IPS-18a (cell line): ENCODE data around the gene DAO.

Source experiments
- H3K27ac ChIP-seq: one replicate; pipeline ENCODE4 v1.5.1; 2013; ENCODE audit warnings: low read length
- H3K27me3 ChIP-seq: one replicate; pipeline ENCODE4 v1.6.1; 2013; ENCODE audit warnings: mild to moderate bottlenecking, low read length; ENCODE audit not compliant: control insufficient read depth, insufficient read depth
- H3K36me3 ChIP-seq: one replicate; pipeline ENCODE4 v1.6.1; 2013; ENCODE audit warnings: low read depth, low read length; ENCODE audit not compliant: control insufficient read depth
- H3K4me1 ChIP-seq: one replicate; pipeline ENCODE4 v1.6.1; 2013; ENCODE audit warnings: low read depth, low read length; ENCODE audit not compliant: control insufficient read depth
- H3K4me3 ChIP-seq: one replicate; pipeline ENCODE4 v1.5.1; 2013; ENCODE audit warnings: low read length
- H3K9ac ChIP-seq: one replicate; pipeline ENCODE4 v1.6.1; 2013; ENCODE audit warnings: mild to moderate bottlenecking, low read length, moderate library complexity
- H3K9me3 ChIP-seq: one replicate; pipeline ENCODE4 v1.6.1; 2013; ENCODE audit warnings: low read depth, low read length; ENCODE audit not compliant: control insufficient read depth

DAO gene

GRCh38 chr12:108884116-108885012, 4.5 kb downstream of the DAO start:
- no peaks in the 10 kb centered on the region for H3K27me3 ChIP-seq
- H3K9me3 ChIP-seq, result no peaks in the 10 kb centered on the region
- H3K36me3 ChIP-seq, result no peaks in the 10 kb centered on the region
- H3K4me3 ChIP-seq, result no peak overlapping the region
- no peak overlapping the region for H3K9ac ChIP-seq
- no peak overlapping the region for H3K27ac ChIP-seq
- no peaks in the 10 kb centered on the region for H3K4me1 ChIP-seq

- H3K36me3 ChIP-seq, result no peaks in the 10 kb centered on the region
- no peak overlapping the region for H3K27ac ChIP-seq
- H3K9me3 ChIP-seq, result no peaks in the 10 kb centered on the region
- no peaks in the 10 kb centered on the region for H3K4me1 ChIP-seq
- no peak overlapping the region for H3K4me3 ChIP-seq
- no peak overlapping the region for H3K9ac ChIP-seq
- no peaks in the 10 kb centered on the region for H3K27me3 ChIP-seq
Observed at GRCh38 chr12:108886873-108887629, 7.2 kb downstream of the DAO start.

GRCh38 chr12:108888031-108888430, 8.1 kb downstream of the DAO start:
- H3K27me3 ChIP-seq, result no peaks in the 10 kb centered on the region
- no peaks in the 10 kb centered on the region for H3K9me3 ChIP-seq
- no peak overlapping the region for H3K4me3 ChIP-seq
- H3K27ac ChIP-seq, result no peak overlapping the region
- no peaks in the 10 kb centered on the region for H3K36me3 ChIP-seq
- no peaks in the 10 kb centered on the region for H3K4me1 ChIP-seq
- no peak overlapping the region for H3K9ac ChIP-seq

GRCh38 chr12:108890208-108890607, 10.3 kb downstream of the DAO start:
- H3K9ac ChIP-seq, result no peak overlapping the region
- H3K9me3 ChIP-seq, result no peaks in the 10 kb centered on the region
- H3K4me3 ChIP-seq, result no peak overlapping the region
- H3K36me3 ChIP-seq, result no peaks in the 10 kb centered on the region
- no peaks in the 10 kb centered on the region for H3K27me3 ChIP-seq
- H3K27ac ChIP-seq, result no peak overlapping the region
- no peaks in the 10 kb centered on the region for H3K4me1 ChIP-seq

GRCh38 chr12:108895220-108895802, 15.4 kb downstream of the DAO start:
- H3K9ac ChIP-seq, result no peak overlapping the region
- no peaks in the 10 kb centered on the region for H3K4me1 ChIP-seq
- no peaks in the 10 kb centered on the region for H3K9me3 ChIP-seq
- no peak overlapping the region for H3K27ac ChIP-seq
- H3K36me3 ChIP-seq, result no peaks in the 10 kb centered on the region
- H3K27me3 ChIP-seq, result no peaks in the 10 kb centered on the region
- H3K4me3 ChIP-seq, result no peak overlapping the region

- no peaks in the 10 kb centered on the region for H3K36me3 ChIP-seq
- no peaks in the 10 kb centered on the region for H3K9me3 ChIP-seq
- no peak overlapping the region for H3K9ac ChIP-seq
- H3K4me3 ChIP-seq, result no peak overlapping the region
- no peaks in the 10 kb centered on the region for H3K4me1 ChIP-seq
- H3K27me3 ChIP-seq, result no peaks in the 10 kb centered on the region
- H3K27ac ChIP-seq, result no peak overlapping the region
Observed at GRCh38 chr12:108896336-108896735, 16.4 kb downstream of the DAO start.

GRCh38 chr12:108896817-108897216, 16.9 kb downstream of the DAO start:
- no peaks in the 10 kb centered on the region for H3K27me3 ChIP-seq

GRCh38 chr12:108899145-108899544, 19.3 kb downstream of the DAO start:
- no peak overlapping the region for H3K9ac ChIP-seq
- H3K27ac ChIP-seq, result no peak overlapping the region
- H3K4me1 ChIP-seq, result no peaks in the 10 kb centered on the region
- H3K36me3 ChIP-seq, result no peaks in the 10 kb centered on the region
- no peaks in the 10 kb centered on the region for H3K27me3 ChIP-seq
- H3K4me3 ChIP-seq, result no peak overlapping the region
- no peaks in the 10 kb centered on the region for H3K9me3 ChIP-seq

More at GRCh38 chr12:108896817-108897216, 16.9 kb downstream of the DAO start:
- no peaks in the 10 kb centered on the region for H3K4me1 ChIP-seq
- H3K9me3 ChIP-seq, result no peaks in the 10 kb centered on the region
- no peak overlapping the region for H3K9ac ChIP-seq
- no peaks in the 10 kb centered on the region for H3K36me3 ChIP-seq
- H3K27ac ChIP-seq, result no peak overlapping the region
- H3K4me3 ChIP-seq, result no peak overlapping the region

- no peaks in the 10 kb centered on the region for H3K27me3 ChIP-seq
- H3K4me1 ChIP-seq, result no peaks in the 10 kb centered on the region
- H3K36me3 ChIP-seq, result no peaks in the 10 kb centered on the region
- no peaks in the 10 kb centered on the region for H3K9me3 ChIP-seq
- H3K9ac ChIP-seq, result no peak overlapping the region
- H3K4me3 ChIP-seq, result no peak overlapping the region
- H3K27ac ChIP-seq, result no peak overlapping the region
Observed at GRCh38 chr12:108905725-108906124, 25.8 kb downstream of the DAO start.

- no peaks in the 10 kb centered on the region for H3K4me1 ChIP-seq
- no peaks in the 10 kb centered on the region for H3K36me3 ChIP-seq
- no peak overlapping the region for H3K27ac ChIP-seq
- H3K9me3 ChIP-seq, result no peaks in the 10 kb centered on the region
- no peak overlapping the region for H3K4me3 ChIP-seq
- H3K9ac ChIP-seq, result no peak overlapping the region
- H3K27me3 ChIP-seq, result no peaks in the 10 kb centered on the region
Observed at GRCh38 chr12:108906971-108907370, 27.1 kb downstream of the DAO start.

- Histone ChIP-seq H3K27ac (no peak overlapping the region), H3K4me3 (no peak overlapping the region), H3K27me3 (no peaks in the 10 kb centered on the region), H3K9ac (no peak overlapping the region), H3K9me3 (no peaks in the 10 kb centered on the region), H3K4me1 (no peaks in the 10 kb centered on the region), H3K36me3 (no peaks in the 10 kb centered on the region)
Observed at GRCh38 chr12:108907839-108908351, 28.0 kb downstream of the DAO start.
